Glomerular endothelial cell (primary cell): ENCODE measurements around the gene SIT1. TPM values are rescaled to one million over a fixed set of nuclear protein-coding genes. Genes with fewer than 3 reads are reported as not detected.

ENCODE experiments used
- DNase-seq: peaks from one replicate; pipeline ENCODE4 v3.0.0-alpha.2; 2011; ENCODE audit warnings: low read depth, low spot score; ENCODE audit errors: extremely low read depth
- total RNA-seq: library from RNA; depleted of rRNA; stranded (reverse); fragments of >200 nt; gene quantifications from 2 replicates; pipeline ENCODE4 v1.2.3, GENCODE V29; 2015

The SIT1 gene
- total RNA-seq, 1 donor from 2014 or later, result not detected

DNA sequence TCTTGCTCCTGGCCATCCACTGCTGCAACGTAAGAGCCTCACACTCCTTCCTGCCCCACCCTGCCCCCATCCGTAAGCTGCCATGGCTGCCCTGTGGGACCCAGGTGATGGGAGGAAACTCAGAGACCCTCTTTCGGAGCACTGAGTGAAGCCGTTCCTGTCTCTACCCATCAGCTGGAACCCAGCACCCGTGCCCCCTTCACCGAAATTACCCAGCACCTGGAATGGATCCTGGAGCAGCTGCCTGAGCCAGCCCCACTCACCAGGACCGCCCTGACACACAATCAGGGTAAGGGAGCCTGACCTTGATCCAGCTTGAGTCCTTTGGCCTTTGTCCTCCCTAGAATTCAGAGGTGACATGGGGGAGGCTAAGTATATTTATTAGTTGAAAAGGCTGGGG, 42.5 kb downstream of the SIT1 start:
- DNase-seq, result no peak

DNA sequence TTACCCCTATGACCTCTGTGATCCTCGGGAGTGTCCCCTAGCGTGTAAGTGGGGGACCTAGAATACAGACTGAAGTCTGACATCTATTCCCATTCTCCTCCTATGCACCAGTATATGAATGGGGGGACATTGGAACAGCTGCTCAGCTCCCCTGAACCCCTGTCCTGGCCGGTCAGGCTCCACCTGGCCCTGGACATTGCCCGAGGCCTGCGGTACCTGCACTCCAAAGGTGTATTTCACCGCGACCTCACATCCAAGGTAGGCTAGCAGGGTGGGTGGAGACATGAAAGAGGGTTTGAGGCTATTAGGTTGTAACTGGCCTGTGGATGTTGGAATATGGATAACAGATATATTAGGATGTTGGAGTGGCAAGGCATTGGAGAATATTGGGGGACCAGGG, 44.0 kb downstream of the SIT1 start:
- no peak for DNase-seq

DNA sequence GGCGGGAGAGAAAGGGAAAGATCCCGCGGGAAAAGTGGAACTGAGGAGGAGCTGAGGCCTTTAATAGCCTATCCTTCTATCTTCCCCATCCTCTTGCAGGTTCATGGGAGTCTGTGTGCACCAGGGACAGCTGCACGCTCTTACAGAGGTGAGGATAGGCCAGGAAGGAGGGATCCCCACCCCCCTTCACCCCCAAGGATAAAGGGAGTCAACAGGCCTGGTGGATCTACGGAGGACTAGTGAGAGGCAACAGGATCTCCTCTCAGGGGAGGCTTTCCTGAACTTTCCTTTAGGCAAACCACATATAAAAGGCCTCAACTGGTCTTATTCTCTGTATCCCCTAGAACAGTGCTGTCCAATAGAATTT, 44.6 kb downstream of the SIT1 start:
- no peak for DNase-seq

DNA sequence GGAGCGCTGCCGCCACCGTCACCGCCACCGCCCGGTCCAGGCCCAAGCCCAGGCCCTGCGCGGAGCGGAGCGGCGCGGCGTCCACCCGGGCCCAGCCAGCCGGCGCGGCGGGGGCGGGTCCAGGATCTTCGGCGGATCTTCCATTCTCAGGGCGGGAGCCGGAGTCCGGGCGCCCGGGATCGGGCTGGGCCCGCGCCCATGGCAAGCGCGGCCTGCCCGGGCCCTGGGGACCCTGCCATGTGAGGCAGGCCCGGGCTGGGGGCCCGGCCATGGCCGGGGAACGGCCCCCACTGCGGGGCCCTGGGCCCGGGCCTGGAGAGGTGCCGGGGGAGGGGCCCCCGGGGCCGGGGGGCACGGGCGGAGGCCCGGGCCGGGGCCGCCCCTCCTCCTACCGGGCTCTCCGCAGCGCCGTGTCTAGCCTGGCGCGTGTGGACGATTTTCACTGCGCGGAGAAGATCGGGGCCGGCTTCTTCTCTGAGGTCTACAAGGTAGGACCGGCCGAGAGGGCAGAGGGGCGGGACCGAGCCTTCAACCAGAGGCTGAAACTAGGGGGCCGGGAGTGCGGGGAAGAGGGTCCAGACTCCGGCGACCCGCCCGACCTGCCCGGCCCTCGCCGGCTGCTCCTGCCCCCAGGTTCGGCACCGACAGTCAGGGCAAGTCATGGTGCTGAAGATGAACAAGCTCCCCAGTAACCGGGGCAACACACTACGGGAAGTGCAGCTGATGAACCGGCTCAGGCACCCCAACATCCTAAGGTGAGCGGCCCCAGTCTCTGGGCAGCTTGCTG, 45.2 kb downstream of the SIT1 start:
- no peak for DNase-seq

DNA sequence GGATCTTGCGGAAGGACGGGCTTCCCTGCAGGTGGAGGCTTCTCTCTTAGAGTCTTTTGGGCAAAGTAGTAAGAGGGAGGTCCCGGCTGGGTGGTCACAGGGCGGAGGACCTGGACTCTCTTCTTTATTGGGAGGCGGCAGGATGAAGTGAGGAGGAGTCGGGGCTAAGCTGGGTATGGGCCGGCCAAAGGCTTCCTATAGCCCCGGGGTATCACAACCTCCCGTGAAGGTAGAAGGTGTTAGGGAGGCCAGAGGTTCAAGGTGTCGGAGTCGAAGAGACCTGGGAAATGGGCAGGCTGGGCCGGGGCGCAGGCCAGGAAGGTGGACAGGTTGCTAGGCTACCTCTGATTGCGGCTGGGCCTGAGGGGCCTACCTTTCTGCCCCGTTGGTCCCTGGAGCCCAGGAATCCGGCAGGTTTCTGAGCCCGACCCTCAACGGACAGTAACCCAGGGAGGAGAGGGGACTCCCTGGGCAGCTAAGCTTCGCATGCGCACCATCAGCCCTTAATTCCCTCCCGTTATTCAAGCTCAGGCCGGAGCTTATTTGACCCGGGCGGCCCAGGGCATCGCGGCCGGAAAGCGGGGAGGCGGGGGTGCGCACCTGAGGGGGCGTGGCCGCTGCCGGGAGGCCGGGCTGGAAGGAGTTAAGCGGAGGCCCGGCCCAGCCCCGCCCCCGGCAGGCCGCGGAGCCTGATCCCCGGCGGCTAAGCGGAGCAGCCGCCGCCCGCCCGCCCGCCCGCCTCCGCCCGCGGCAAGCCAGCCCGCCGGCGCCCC, 46.0 kb downstream of the SIT1 start, which contains the start of gene TESK1:
Gene TESK1, plus strand, starts transcription at position 685 of the 773 bp plus-strand sequence. CDS start 358 bp downstream, outside the sequence.
- no peak for DNase-seq

DNA sequence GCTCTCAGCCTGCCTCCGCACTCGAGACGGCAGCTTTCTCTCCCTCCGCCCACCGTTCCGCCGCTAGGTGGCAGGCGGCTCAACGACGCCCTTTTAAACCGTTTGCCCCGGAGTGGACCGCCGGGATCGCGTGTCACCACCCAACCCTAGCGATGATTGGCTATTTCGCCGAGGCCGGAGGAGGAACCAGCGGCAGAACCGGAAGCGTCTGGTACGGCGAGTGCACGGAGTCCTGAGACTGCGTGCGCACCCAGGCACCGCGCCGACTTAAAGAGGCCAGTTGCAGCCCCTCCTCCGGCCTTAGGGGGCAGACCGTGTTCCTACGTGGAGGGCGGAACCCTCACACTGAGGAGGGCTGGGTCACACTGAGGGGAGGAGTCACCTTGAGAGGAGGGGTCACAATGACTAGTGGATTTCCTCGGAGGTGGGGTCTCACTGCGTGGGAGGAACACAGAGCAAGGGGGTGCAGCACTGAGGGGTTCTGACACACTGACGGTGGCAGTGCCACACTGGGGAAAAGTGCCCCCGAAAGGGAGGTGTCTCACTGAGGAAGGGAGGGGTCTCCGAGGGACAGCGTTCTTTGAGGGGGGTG, 46.6 kb downstream of the SIT1 start:
- DNase-seq, result peak; percentile 94

DNA sequence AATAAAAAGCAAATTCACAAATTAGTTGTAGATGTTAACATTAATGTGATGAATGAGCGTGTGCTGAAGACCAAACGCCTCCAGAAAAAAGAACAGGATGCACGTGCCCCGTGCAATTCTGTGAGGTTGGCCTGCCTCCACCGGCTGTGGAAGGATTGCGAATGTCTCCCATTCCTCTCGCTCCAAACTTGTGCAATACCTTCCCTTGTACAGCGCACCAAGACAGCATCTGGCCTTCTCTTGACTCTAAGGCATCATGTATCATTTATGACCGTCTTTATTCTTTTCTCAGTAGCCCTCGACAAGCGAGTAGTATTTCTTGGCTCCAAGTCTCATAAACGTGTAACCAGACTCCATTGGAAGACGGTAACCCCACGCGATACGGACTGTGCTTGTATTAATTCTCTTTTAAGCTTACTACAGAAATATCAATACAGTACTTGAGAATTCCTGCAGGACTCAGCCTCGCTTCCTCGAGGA, 47.2 kb downstream of the SIT1 start:
- no peak for DNase-seq

DNA sequence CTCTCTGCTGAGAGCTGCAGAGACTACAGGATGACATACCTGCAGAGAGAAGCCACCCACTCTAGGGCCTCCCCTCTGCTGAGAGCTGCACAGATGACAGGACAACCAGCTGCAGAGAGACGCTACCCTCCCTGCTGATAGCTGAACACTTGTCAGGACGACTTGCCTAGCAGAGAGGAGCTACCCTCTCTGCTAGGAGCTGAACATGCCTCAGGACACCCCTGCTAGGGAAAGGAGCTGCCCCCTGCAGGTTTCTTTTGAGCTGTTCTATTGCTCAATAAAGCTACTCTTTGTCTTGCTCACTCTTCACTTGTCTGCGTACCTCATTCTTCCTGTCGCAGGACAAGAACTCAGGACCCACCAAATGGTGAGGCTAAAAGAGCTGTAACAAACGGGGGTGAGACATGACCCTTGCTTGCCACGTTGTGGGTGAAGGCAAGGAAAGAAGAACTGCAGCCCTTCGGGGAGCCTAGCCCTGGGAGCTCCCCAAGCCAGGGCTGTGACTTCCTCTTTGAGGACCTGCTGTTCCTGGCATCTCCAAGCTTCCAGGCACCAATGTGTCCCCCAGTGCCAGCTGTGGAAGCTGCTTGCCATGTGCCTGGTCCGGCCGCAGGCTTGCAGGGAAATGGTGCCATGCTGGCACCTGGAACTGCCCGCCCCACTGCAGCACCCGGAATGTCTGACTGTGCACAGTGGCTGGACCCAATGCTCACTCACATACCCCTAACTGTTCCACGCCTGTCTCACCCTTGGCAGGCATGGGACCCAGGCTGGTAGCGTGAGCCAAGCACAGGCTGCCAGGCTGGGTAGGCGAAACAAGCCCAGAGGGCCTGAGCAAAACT, 50.7 kb downstream of the SIT1 start:
- DNase-seq, result no peak

Other genes with a start within 250 kb of the SIT1 start
- 32.9 and 42.5 TPM in 2 replicates for gene RUSC2, start 160.8 kb downstream of the SIT1 start, total RNA-seq
- gene TESK1, start 45.7 kb downstream of the SIT1 start, total RNA-seq, result 12.5 and 19.4 TPM in 2 replicates
- gene CD72, start 32.5 kb downstream of the SIT1 start, total RNA-seq, result 1.3 TPM in 1 of 2 replicates, not detected in the other
- 2,917 and 4,459 TPM in 2 replicates for gene RMRP, start 7.1 kb upstream of the SIT1 start, total RNA-seq
- gene CCDC107, start 7.4 kb upstream of the SIT1 start, total RNA-seq, result 18.5 and 18.6 TPM in 2 replicates
- gene ARHGEF39, start 14.3 kb upstream of the SIT1 start, total RNA-seq, result 0.39 and 0.58 TPM in 2 replicates
- gene CA9, start 23.0 kb upstream of the SIT1 start, total RNA-seq, result 0.15 TPM in 1 of 2 replicates, not detected in the other
- gene TPM2, start 39.0 kb upstream of the SIT1 start, total RNA-seq, result 290 and 300 TPM in 2 replicates
- gene TLN1, start 81.3 kb upstream of the SIT1 start, total RNA-seq, result 347 and 424 TPM in 2 replicates
- gene CREB3, start 81.7 kb upstream of the SIT1 start, total RNA-seq, result 77.0 and 78.6 TPM in 2 replicates
- 43.3 and 102 TPM in 2 replicates for gene GBA2, start 98.3 kb upstream of the SIT1 start, total RNA-seq
- gene RGP1, start 98.4 kb upstream of the SIT1 start, total RNA-seq, result 16.5 and 22.9 TPM in 2 replicates
- gene MSMP, start 103.3 kb upstream of the SIT1 start, total RNA-seq, result 1.6 and 7.9 TPM in 2 replicates
- gene NPR2, start 140.7 kb upstream of the SIT1 start, total RNA-seq, result 15.9 and 16.6 TPM in 2 replicates
- 0.53 TPM in 1 of 2 replicates, not detected in the other for gene SPAG8, start 161.3 kb upstream of the SIT1 start, total RNA-seq
- 13.8 and 24.6 TPM in 2 replicates for gene HINT2, start 164.1 kb upstream of the SIT1 start, total RNA-seq
- gene FAM221B, start 177.8 kb upstream of the SIT1 start, total RNA-seq, result not detected in 2 replicates
- 1.9 and 3.0 TPM in 2 replicates for gene TMEM8B, start 178.3 kb upstream of the SIT1 start, total RNA-seq
- gene OR13J1, start 219.5 kb upstream of the SIT1 start, total RNA-seq, result not detected in 2 replicates